Endothelial cell (in vitro differentiated cells): ENCODE measurements around the gene ABHD1. TPM values are rescaled to one million over a fixed set of nuclear protein-coding genes. Genes with fewer than 3 reads are reported as not detected.
A peak's percentile ranks its signal among the peaks of the same experiment; 100 is the strongest.

Source experiments
- DNase-seq: peaks from one replicate; pipeline ENCODE4 v3.0.0; 2021; ENCODE audit warnings: low spot score
- H3K27ac Mint-ChIP-seq: one replicate; pipeline ENCODE4 v1.8.0; 2021; ENCODE audit warnings: mixed read lengths, inconsistent platforms; ENCODE audit not compliant: unreplicated experiment
- H3K27me3 Mint-ChIP-seq: one replicate; pipeline ENCODE4 v1.8.0; 2021; ENCODE audit warnings: mild to moderate bottlenecking, moderate library complexity, mixed read lengths, inconsistent platforms; ENCODE audit not compliant: unreplicated experiment
- H3K36me3 Mint-ChIP-seq: one replicate; pipeline ENCODE4 v1.8.0; 2021; ENCODE audit warnings: mild to moderate bottlenecking, low read depth, mixed read lengths, inconsistent platforms; ENCODE audit not compliant: unreplicated experiment
- H3K4me1 Mint-ChIP-seq: one replicate; pipeline ENCODE4 v1.8.0; 2021; ENCODE audit warnings: mild to moderate bottlenecking, mixed read lengths, inconsistent platforms; ENCODE audit not compliant: unreplicated experiment
- H3K4me3 Mint-ChIP-seq: one replicate; pipeline ENCODE4 v1.8.0; 2021; ENCODE audit warnings: mild to moderate bottlenecking, mixed read lengths, inconsistent platforms; ENCODE audit not compliant: unreplicated experiment
- H3K9me3 Mint-ChIP-seq: one replicate; pipeline ENCODE4 v1.8.0; 2021; ENCODE audit warnings: mixed read lengths, inconsistent platforms; ENCODE audit not compliant: unreplicated experiment
- total RNA-seq: library from RNA; stranded (reverse); fragmentation: NEBNext Ultra II Directional; extraction: Animal tissue kit (Norgen Biotek cat#: 25700); gene quantifications from one replicate; pipeline ENCODE4 v1.2.1, GENCODE V29; 2021; ENCODE audit not compliant: unreplicated experiment
- TF ChIP-seq, protein P1 (sequence below): fragments of 200-600 bp; sonication (generic); IDR thresholded peaks from one replicate; pipeline ENCODE4 v1.5.0; 2021; ENCODE audit warnings: antibody characterized with exemption; ENCODE audit not compliant: unreplicated experiment

The ABHD1 gene
- total RNA-seq, 1 donor from 2014 or later, result 0.31 TPM

DNA sequence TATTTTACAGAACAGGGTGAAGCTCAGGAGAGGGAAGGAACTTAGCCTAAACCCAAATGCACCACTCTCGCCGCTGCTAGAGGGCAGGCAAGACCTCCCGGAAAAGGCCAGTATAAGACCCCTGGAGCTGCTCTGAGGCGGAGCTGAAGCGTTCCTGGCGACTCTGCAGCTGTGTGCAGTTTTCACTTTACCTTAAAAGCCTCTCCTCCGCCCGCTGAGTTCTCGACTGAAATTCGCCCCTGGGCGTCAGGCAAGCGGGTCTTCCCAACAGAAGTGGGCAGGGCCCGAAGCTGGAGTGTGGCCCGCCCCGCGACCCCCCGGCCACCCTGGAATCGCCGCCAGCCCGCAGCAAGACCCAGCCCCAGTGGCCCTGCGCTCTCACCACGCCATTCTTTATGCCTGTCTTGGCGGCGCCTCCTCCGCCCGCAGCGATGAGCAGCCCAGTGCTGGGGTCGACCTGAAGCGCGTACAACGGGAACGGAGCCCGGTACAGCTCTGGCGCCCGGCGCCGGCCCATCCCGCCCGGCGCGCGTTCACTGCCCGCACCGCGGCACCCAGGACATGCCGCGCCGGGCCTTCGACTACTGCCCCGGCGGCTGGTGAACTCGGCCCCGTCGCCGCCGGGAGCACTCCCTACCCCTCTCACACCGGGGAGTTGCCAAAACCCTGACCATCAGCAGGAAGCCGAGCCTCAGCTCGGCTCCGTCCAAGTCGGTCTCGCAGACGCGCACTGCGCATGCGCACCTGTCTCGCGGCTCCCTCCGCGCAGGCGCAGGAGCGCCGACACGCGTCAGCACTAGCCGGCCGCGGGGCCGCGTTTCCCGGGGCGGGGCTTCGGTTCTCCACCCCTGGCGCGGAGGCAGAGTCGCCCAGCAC lies 10.5 kb downstream of the ABHD1 start, which contains the start of gene PREB:
Gene PREB, minus strand, starts transcription at position 732 of the 876 bp plus-strand sequence. Its CDS starts 215 bp downstream, at position 517.
- H3K4me3 Mint-ChIP-seq, result peak within 1 kb of the TSS; percentile 97
- H3K27me3 Mint-ChIP-seq, result peaks cover 10% of the 10 kb centered on the region
- H3K9me3 Mint-ChIP-seq, result no peaks in the 10 kb centered on the region
- no peak within 1 kb of the TSS for H3K27ac Mint-ChIP-seq
- DNase-seq, result peak; percentile 100
- H3K36me3 Mint-ChIP-seq, result peaks cover 15% of the 10 kb centered on the region
- H3K4me1 Mint-ChIP-seq, result peaks cover 9% of the 10 kb centered on the region
- TF ChIP-seq, protein P1, sequence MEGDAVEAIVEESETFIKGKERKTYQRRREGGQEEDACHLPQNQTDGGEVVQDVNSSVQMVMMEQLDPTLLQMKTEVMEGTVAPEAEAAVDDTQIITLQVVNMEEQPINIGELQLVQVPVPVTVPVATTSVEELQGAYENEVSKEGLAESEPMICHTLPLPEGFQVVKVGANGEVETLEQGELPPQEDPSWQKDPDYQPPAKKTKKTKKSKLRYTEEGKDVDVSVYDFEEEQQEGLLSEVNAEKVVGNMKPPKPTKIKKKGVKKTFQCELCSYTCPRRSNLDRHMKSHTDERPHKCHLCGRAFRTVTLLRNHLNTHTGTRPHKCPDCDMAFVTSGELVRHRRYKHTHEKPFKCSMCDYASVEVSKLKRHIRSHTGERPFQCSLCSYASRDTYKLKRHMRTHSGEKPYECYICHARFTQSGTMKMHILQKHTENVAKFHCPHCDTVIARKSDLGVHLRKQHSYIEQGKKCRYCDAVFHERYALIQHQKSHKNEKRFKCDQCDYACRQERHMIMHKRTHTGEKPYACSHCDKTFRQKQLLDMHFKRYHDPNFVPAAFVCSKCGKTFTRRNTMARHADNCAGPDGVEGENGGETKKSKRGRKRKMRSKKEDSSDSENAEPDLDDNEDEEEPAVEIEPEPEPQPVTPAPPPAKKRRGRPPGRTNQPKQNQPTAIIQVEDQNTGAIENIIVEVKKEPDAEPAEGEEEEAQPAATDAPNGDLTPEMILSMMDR, result no peak

DNA sequence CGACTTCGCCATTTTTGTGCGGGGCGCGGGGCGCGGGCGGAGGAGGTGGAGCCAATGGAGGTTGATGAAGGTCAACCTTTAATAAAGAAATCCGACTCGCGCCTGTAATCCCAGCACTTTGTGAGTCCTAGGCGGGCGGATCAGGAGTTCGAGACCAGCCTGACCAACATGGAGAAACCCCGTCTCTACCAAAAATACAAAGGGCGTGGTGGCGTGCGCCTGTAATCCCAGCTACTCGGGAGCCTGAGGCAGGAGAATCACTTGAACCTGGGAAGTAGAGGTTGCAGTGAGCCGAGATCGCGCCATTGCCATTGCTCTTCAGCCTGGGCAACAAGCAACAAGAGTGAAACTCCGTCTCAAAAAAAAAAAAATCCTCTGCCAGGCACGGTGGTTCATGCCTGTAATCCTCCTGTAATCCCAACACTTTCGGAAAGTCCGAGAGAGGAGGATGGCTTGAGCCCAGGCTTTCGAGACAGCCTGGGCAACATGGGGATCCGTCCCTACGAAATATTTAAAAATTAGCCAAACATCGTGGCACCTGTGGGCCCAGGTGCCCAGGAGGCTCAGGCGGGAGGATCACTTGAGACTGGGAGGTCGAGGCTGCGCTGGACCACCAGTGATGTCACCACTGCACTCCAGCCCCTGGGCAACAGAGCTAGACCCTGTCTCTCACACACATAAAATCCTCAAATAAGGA lies 11.3 kb downstream of the ABHD1 start:
- H3K27me3 Mint-ChIP-seq, result peaks cover 10% of the 10 kb centered on the region
- no peak overlapping the region for H3K27ac Mint-ChIP-seq
- H3K4me1 Mint-ChIP-seq, result peaks cover 9% of the 10 kb centered on the region
- H3K4me3 Mint-ChIP-seq, result peak overlapping the region; percentile 97
- TF ChIP-seq, protein P1, result no peak
- peaks cover 13% of the 10 kb centered on the region for H3K36me3 Mint-ChIP-seq
- no peak for DNase-seq
- no peaks in the 10 kb centered on the region for H3K9me3 Mint-ChIP-seq

DNA sequence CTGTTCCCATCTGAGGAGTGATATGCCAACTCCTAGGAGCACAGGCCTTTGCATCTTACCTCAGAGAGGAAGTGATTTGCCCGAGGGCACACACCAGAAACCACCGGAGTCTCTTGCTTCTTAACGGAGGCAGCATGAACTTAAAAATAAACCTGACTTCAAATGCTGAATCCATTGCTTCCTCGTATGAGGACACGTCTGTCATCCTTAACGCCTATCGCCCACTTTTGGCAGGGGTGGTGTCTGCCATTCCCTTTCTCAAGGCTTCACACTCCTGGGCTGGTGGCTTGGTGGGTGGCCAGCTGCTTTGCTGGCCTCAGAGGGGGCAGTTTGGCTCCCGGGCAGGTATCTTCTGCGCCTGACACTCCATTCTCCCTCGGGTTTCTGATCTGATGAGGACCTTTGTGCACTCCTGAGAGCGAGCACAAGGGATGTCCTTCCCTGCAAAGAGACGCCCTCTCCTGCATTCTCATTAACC lies 11.9 kb downstream of the ABHD1 start:
- Mint-ChIP-seq H3K27ac (no peak overlapping the region), H3K4me1 (peaks cover 9% of the 10 kb centered on the region), H3K36me3 (peaks cover 13% of the 10 kb centered on the region), H3K4me3 (peak overlapping the region; percentile 97), H3K27me3 (peaks cover 10% of the 10 kb centered on the region), H3K9me3 (no peaks in the 10 kb centered on the region)
- TF ChIP-seq, protein P1, result no peak
- DNase-seq, result no peak

GRCh38 chr2:27136751-27137150 lies 13.1 kb downstream of the ABHD1 start:
- H3K4me3 Mint-ChIP-seq, result no peak overlapping the region
- H3K9me3 Mint-ChIP-seq, result no peaks in the 10 kb centered on the region
- no peak for DNase-seq
- H3K4me1 Mint-ChIP-seq, result peaks cover 9% of the 10 kb centered on the region
- TF ChIP-seq, protein P1, result no peak
- H3K36me3 Mint-ChIP-seq, result peaks cover 6% of the 10 kb centered on the region
- peaks cover 8% of the 10 kb centered on the region for H3K27me3 Mint-ChIP-seq
- no peak overlapping the region for H3K27ac Mint-ChIP-seq
